ENCODE results near the gene TNRC6C.

Gene TNRC6C

GRCh38 chr17:78124081-78124835 lies 165.8 kb downstream of the TNRC6C start:
- Histone ChIP-seq H3K9ac (ENCODE audit: low read length) (peak overlapping the region; percentile 93), H3K9me2 (replicated peaks; ENCODE audit: insufficient read depth, low read length) (no peaks in the 10 kb centered on the region), H3K36me3 (ENCODE audit: low read length) (peaks cover 5% of the 10 kb centered on the region), H3K27me3 (ENCODE audit: low read length) (no peaks in the 10 kb centered on the region), H3K9me3 (ENCODE audit: insufficient read depth, low read length) (no peaks in the 10 kb centered on the region), H3K4me3 (ENCODE audit: insufficient read depth, low read length, poor library complexity, severe bottlenecking) (no peak overlapping the region), H3K27ac (ENCODE audit: low read depth, low read length) (peak overlapping the region; percentile 95), H4K20me1 (ENCODE audit: low read depth, low read length) (no peaks in the 10 kb centered on the region; the same call in 1 of the 2 replicates), H3K79me2 (ENCODE audit: insufficient read depth, low read length) (peaks cover 31% of the 10 kb centered on the region), H3K4me2 (ENCODE audit: low read depth, low read length, poor library complexity, severe bottlenecking) (peak overlapping the region; percentile 90), H3F3A (ENCODE audit: insufficient read depth) (peaks cover 16% of the 10 kb centered on the region), H2AFZ (ENCODE audit: low read depth, low read length, severe bottlenecking) (no peak overlapping the region)
- TF ChIP-seq CTCF (IDR thresholded peaks at IDR 0.05; ENCODE audit: insufficient read depth, low read length, poor library complexity, severe bottlenecking) (no peak), EZH2phosphoT487 (conservative IDR thresholded peaks at IDR 0.05; ENCODE audit: low read length) (no peak)

GRCh38 chr17:78124836-78125137 lies 166.3 kb downstream of the TNRC6C start:
- Histone ChIP-seq H3K9ac (ENCODE audit: low read length) (peak overlapping the region; percentile 93), H3K4me3 (ENCODE audit: insufficient read depth, low read length, poor library complexity, severe bottlenecking) (peak overlapping the region; percentile 23), H4K20me1 (ENCODE audit: low read depth, low read length) (no peaks in the 10 kb centered on the region; the same call in 1 of the 2 replicates), H3K4me2 (ENCODE audit: low read depth, low read length, poor library complexity, severe bottlenecking) (peak overlapping the region; percentile 90), H2AFZ (ENCODE audit: low read depth, low read length, severe bottlenecking) (no peak overlapping the region), H3K9me3 (ENCODE audit: insufficient read depth, low read length) (no peaks in the 10 kb centered on the region), H3K27me3 (ENCODE audit: low read length) (no peaks in the 10 kb centered on the region), H3F3A (ENCODE audit: insufficient read depth) (peaks cover 21% of the 10 kb centered on the region), H3K36me3 (ENCODE audit: low read length) (peaks cover 5% of the 10 kb centered on the region), H3K79me2 (ENCODE audit: insufficient read depth, low read length) (peaks cover 31% of the 10 kb centered on the region), H3K9me2 (replicated peaks; ENCODE audit: insufficient read depth, low read length) (no peaks in the 10 kb centered on the region), H3K27ac (ENCODE audit: low read depth, low read length) (peak overlapping the region; percentile 95)
- TF ChIP-seq EZH2phosphoT487 (conservative IDR thresholded peaks at IDR 0.05; ENCODE audit: low read length) (no peak), CTCF (IDR thresholded peaks at IDR 0.05; ENCODE audit: insufficient read depth, low read length, poor library complexity, severe bottlenecking) (no peak)

GRCh38 chr17:78125138-78125913 lies 166.8 kb downstream of the TNRC6C start:
- H4K20me1 ChIP-seq (ENCODE audit: low read depth, low read length) = no peaks in the 10 kb centered on the region; the same call in 1 of the 2 replicates
- H3K79me2 ChIP-seq (ENCODE audit: insufficient read depth, low read length) = peaks cover 31% of the 10 kb centered on the region
- H3K9me3 ChIP-seq (ENCODE audit: insufficient read depth, low read length) = no peaks in the 10 kb centered on the region
- no peak overlapping the region for H2AFZ ChIP-seq (ENCODE audit: low read depth, low read length, severe bottlenecking)
- H3K27me3 ChIP-seq (ENCODE audit: low read length) = no peaks in the 10 kb centered on the region
- peak overlapping the region; percentile 23 for H3K4me3 ChIP-seq (ENCODE audit: insufficient read depth, low read length, poor library complexity, severe bottlenecking)
- TF ChIP-seq CTCF (IDR thresholded peaks at IDR 0.05; ENCODE audit: insufficient read depth, low read length, poor library complexity, severe bottlenecking) (no peak), EZH2phosphoT487 (conservative IDR thresholded peaks at IDR 0.05; ENCODE audit: low read length) (no peak)
- H3K36me3 ChIP-seq (ENCODE audit: low read length) = peaks cover 5% of the 10 kb centered on the region
- peak overlapping the region; percentile 90 for H3K4me2 ChIP-seq (ENCODE audit: low read depth, low read length, poor library complexity, severe bottlenecking)
- H3F3A ChIP-seq (ENCODE audit: insufficient read depth) = peaks cover 27% of the 10 kb centered on the region
- H3K27ac ChIP-seq (ENCODE audit: low read depth, low read length) = peak overlapping the region; percentile 95
- no peaks in the 10 kb centered on the region for H3K9me2 ChIP-seq (replicated peaks; ENCODE audit: insufficient read depth, low read length)
- peak overlapping the region; percentile 93 for H3K9ac ChIP-seq (ENCODE audit: low read length)

Data from SU-DHL-6 (cell line).